ENCODE measurements around the gene PI4KA.

GRCh38 chr22:20858615-20859416 is at the start of gene PI4KA, which contains the start of gene SNAP29:
- TF ChIP-seq CTCF (conservative IDR thresholded peaks at IDR 0.05 in 1 of 2, IDR thresholded peaks at IDR 0.05 in 1 of 2; ENCODE audit: low read depth in 1 of 2, low read length in 2 of 2) (no peak), EZH2 (IDR thresholded peaks at IDR 0.05; ENCODE audit: low read length, missing control alignments) (no peak)
